Gastroesophageal sphincter (tissue), 4 donors: Measurements from ENCODE around the gene PLK1. TPM values are rescaled to one million over a fixed set of nuclear protein-coding genes. Genes with fewer than 3 reads are reported as not detected.
"Not testable (repeated sequence)": the region's sequence is repeated elsewhere in the genome, so short reads cannot be mapped to it uniquely, and the experiment has no call there.

Experiments used
- ATAC-seq: fragments of 150-250 bp; one replicate; pipeline ENCODE4 v1.9.1; 2016; ENCODE audit warnings: mild to moderate bottlenecking, moderate library complexity
- H3K27ac ChIP-seq, 4 donors: fragments of 200-600 bp; sonication (generic) in 3 of 4; 1 replicate in 3 of 4; 2 replicates in 1 of 4; pipeline ENCODE4 v1.5.1; 2016 to 2019
- H3K27me3 ChIP-seq: fragments of 200-600 bp; sonication (generic); one replicate; pipeline ENCODE4 v1.5.1; 2019
- H3K36me3 ChIP-seq, 2 donors: fragments of 200-600 bp; sonication (generic); one replicate each; pipeline ENCODE4 v1.5.1; 2019; ENCODE audit warnings: control low read depth in 1 of 2
- H3K4me1 ChIP-seq, 3 donors: fragments of 200-600 bp; sonication (generic); 1 replicate in 2 of 3; 2 replicates in 1 of 3; pipeline ENCODE4 v1.5.1; 2016 to 2019; ENCODE audit warnings: control low read depth in 2 of 3
- H3K4me3 ChIP-seq, 2 donors: fragments of 200-600 bp; sonication (generic); one replicate each; pipeline ENCODE4 v1.5.1; 2019; ENCODE audit warnings: mild to moderate bottlenecking in 1 of 2, moderate library complexity in 1 of 2
- H3K9me3 ChIP-seq, 3 donors: fragments of 200-600 bp; sonication (generic); one replicate each; pipeline ENCODE4 v1.5.1; 2017 to 2019; ENCODE audit warnings: control low read depth in 2 of 3
- CTCF ChIP-seq, 4 experiments: fragments of 200-600 bp in 2 of 4; fragments of 450-650 bp in 2 of 4; sonication (generic) in 1 of 4; IDR thresholded peaks; one replicate each; pipeline ENCODE4 v1.5.1; 2017 to 2019; ENCODE audit warnings: antibody characterized with exemption in 4 of 4, mild to moderate bottlenecking in 2 of 4, moderate library complexity in 2 of 4
- EP300 ChIP-seq: sonication (generic); formaldehyde crosslinking; IDR thresholded peaks from one replicate; pipeline ENCODE4 v1.6.1; 2017; ENCODE audit warnings: antibody characterized with exemption, mild to moderate bottlenecking
- POLR2A ChIP-seq, 2 donors: fragments of 450-650 bp; IDR thresholded peaks; one replicate each; pipeline ENCODE4 v1.6.1; 2017; ENCODE audit warnings: antibody characterized with exemption in 2 of 2, mild to moderate bottlenecking in 2 of 2, moderate library complexity in 1 of 2
- POLR2AphosphoS5 ChIP-seq: sonication (generic); formaldehyde crosslinking; IDR thresholded peaks from one replicate; pipeline ENCODE4 v1.6.1; 2017; ENCODE audit warnings: antibody characterized with exemption
- WGBS, 2 donors: methylation state at CpG; one replicate each; pipeline ENCODE4 v1.1.5; 2018; ENCODE audit warnings: low coverage in 1 of 2; 5-methylcytosine and 5-hydroxymethylcytosine counted together
- total RNA-seq, 4 donors: library from RNA; depleted of rRNA; stranded (reverse); fragments of >200 nt; gene quantifications; one replicate each; pipeline ENCODE4 v1.1.0, GENCODE V29; 2016

PLK1 gene
- total RNA-seq, 4 donors from 2014 or later, result 0.94 to 3.3 (median 1.3) TPM

GRCh38 chr16:23729503-23730424, 51.1 kb downstream of the PLK1 start:
- Histone ChIP-seq H3K27ac (no peak overlapping the region), H3K4me3 (no peak overlapping the region), H3K9me3 (no peaks in the 10 kb centered on the region), H3K27me3 (peaks cover 14% of the 10 kb centered on the region), H3K4me1 (no peaks in the 10 kb centered on the region), H3K36me3 (no peaks in the 10 kb centered on the region)
- 59 to 78% methylated on average over 3 to 9 of the region's 12 CpGs for whole genome bisulfite sequencing, 2 donors
- no peak for TF ChIP-seq POLR2A (IDR thresholded peaks at IDR 0.05)
- no peak for TF ChIP-seq EP300
- no peak for ATAC-seq

GRCh38 chr16:23734176-23734893, 55.6 kb downstream of the PLK1 start:
- Histone ChIP-seq H3K27ac (no peak overlapping the region), H3K36me3 (no peaks in the 10 kb centered on the region), H3K4me1 (no peaks in the 10 kb centered on the region), H3K4me3 (no peak overlapping the region), H3K9me3 (no peaks in the 10 kb centered on the region), H3K27me3 (peaks cover 30% of the 10 kb centered on the region)
- TF ChIP-seq POLR2A (IDR thresholded peaks at IDR 0.05) (no peak), EP300 (no peak), POLR2AphosphoS5 (no peak), CTCF (IDR thresholded peaks at IDR 0.05) (no peak)
- ATAC-seq, result no peak
- 77 to 78% methylated on average over 12 to 18 of the region's 19 CpGs for WGBS, 2 donors

- H3K4me3 ChIP-seq, ATAC-seq, H3K36me3 ChIP-seq, H3K4me1 ChIP-seq, H3K9me3 ChIP-seq, H3K27ac ChIP-seq: not testable (repeated sequence)
- peaks cover 16% of the 10 kb centered on the region for H3K27me3 ChIP-seq
- 71 to 89% methylated on average over 1 of the region's 1 CpG for WGBS, 2 donors
Measured at GRCh38 chr16:23737423-23738028, 58.8 kb downstream of the PLK1 start.

- no peak for ATAC-seq
- H3K9me3 ChIP-seq, result no peaks in the 10 kb centered on the region
- TF ChIP-seq CTCF (IDR thresholded peaks at IDR 0.05) (no peak), EP300 (no peak), POLR2A (IDR thresholded peaks at IDR 0.05) (no peak), POLR2AphosphoS5 (no peak)
- H3K4me3 ChIP-seq, result no peak overlapping the region
- peaks cover 32% of the 10 kb centered on the region for H3K27me3 ChIP-seq
- H3K36me3 ChIP-seq, result no peaks in the 10 kb centered on the region
- H3K27ac ChIP-seq, result no peak overlapping the region
- WGBS, 2 donors, result 58 to 64% methylated on average over 1 of the region's 1 CpG
- H3K4me1 ChIP-seq, result no peaks in the 10 kb centered on the region
Measured at GRCh38 chr16:23739516-23739915, 60.8 kb downstream of the PLK1 start.

Other genes with a start within 250 kb of the PLK1 start
- 10 to 100 TPM in 3 of 4 donors, 1 to 10 TPM in 1; 6.9 to 18.6 (median 16.0) TPM for gene COG7, start 225.7 kb upstream of the PLK1 start, total RNA-seq
- 10 to 100 TPM; 36.5 to 50.5 (median 41.5) TPM for gene GGA2, start 168.4 kb upstream of the PLK1 start, total RNA-seq
- gene EARS2, start 121.5 kb upstream of the PLK1 start, total RNA-seq, result 10 to 100 TPM in 3 of 4 donors, 1 to 10 TPM in 1; 9.5 to 28.5 (median 18.8) TPM
- gene UBFD1, start 121.2 kb upstream of the PLK1 start, total RNA-seq, result 10 to 100 TPM; 54.5 to 81.3 (median 66.2) TPM
- gene NDUFAB1, start 82.6 kb upstream of the PLK1 start, total RNA-seq, result 100 to 1,000 TPM in 2 of 4 donors, 10 to 100 TPM in 2; 75.2 to 106 (median 92.4) TPM
- 10 to 100 TPM in 2 of 4 donors, 1 to 10 TPM in 2; 8.5 to 11.1 (median 9.7) TPM for gene PALB2, start 37.6 kb upstream of the PLK1 start, total RNA-seq
- 10 to 100 TPM; 39.4 to 76.1 (median 57.6) TPM for gene DCTN5, start 37.4 kb upstream of the PLK1 start, total RNA-seq
- gene ERN2, start 34.3 kb downstream of the PLK1 start, total RNA-seq, result 1 to 10 TPM in 1 of 4 donors, not detected in 3; 2.3 TPM
- gene CHP2, start 76.1 kb downstream of the PLK1 start, total RNA-seq, result not detected
- 10 to 100 TPM; 10.7 to 23.9 (median 18.2) TPM for gene PRKCB, start 157.1 kb downstream of the PLK1 start, total RNA-seq